Measurements from ENCODE around the gene PTPN23. TPM values are rescaled to one million over a fixed set of nuclear protein-coding genes. Genes with fewer than 3 reads are reported as not detected.

Gene PTPN23
- total and polyA plus RNA-seq, 2 of the 13 experiments (the other 11 are each of a cell fraction or from before 2014, with no cell fraction given), result 2.3 to 3.7 TPM

DNA sequence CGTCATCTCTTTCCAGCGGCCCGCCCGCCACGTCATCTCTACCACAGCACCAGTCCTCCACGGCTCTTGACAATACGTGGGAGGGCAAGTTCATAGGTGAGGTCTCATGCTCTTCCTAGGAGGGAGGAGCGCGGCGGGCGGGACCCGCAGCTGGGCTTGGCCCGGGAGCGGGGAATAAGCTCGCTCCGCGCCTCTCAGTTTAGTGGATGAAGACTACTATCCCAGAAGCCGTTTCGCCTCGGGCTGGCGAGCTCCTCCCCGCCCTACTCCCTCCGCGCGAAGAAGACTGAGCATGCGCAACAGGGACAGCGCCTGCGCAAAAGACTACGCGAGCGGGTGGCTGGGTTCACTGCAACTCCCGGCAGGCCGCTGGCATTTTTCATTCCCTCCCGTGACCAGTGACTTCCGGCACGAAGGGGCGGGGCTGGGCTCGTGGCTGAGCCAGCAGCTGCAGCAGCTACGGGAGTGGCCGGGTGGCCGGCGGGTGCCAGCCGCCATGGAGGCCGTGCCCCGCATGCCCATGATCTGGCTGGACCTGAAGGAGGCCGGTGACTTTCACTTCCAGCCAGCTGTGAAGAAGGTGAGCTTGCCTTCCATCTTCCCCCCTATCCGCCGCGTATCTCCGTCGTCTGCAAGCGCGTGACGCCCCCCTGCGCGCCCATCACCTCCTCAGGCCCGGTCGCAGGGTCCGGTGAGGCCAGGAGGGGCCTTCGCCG is at the start of gene PTPN23 (continued):
- TF ChIP-seq DRAP1 (CRISPR knock-in tag; IDR thresholded peaks at IDR 0.05), result peak; percentile 89
- TF ChIP-seq AGO2 (optimal IDR thresholded peaks at IDR 0.05; ENCODE audit: low read depth, low read length), result peak; percentile 87
- peak; percentile 76 for TF ChIP-seq PHF20 (CRISPR knock-in tag; IDR thresholded peaks at IDR 0.05)
- no peak for TF ChIP-seq ZNF773 (CRISPR knock-in tag; IDR thresholded peaks at IDR 0.05; ENCODE audit: borderline replicate concordance)
- peak; percentile 16 for TF ChIP-seq ZNF703 (CRISPR knock-in tag; IDR thresholded peaks at IDR 0.05; ENCODE audit: borderline replicate concordance)
- TF ChIP-seq HNRNPL (IDR thresholded peaks at IDR 0.05; ENCODE audit: low read depth, low read length), result peak; percentile 80; the same call in 1 of the 2 replicates
- TF ChIP-seq MAFF (IDR thresholded peaks at IDR 0.05; ENCODE audit: low read depth, low read length), result no peak
- TF ChIP-seq ZNF878 (CRISPR knock-in tag; IDR thresholded peaks at IDR 0.05), result peak; percentile 90; the same call in 1 of the 2 replicates
- TF ChIP-seq NCOA1 (CRISPR knock-in tag; IDR thresholded peaks at IDR 0.05), result peak; percentile 88
- no peak for TF ChIP-seq SOX13 (IDR thresholded peaks at IDR 0.05)
- peak in 1 of 2 experiments; percentile 50; a peak in 1 of 4 replicates for TF ChIP-seq SOX13 (CRISPR knock-in tag; conservative IDR thresholded peaks at IDR 0.05 in 1 of 2, IDR thresholded peaks at IDR 0.05 in 1 of 2)
- TF ChIP-seq ZNF557 (CRISPR knock-in tag; IDR thresholded peaks at IDR 0.05), result no peak
- no peak for TF ChIP-seq ATF7 (IDR thresholded peaks at IDR 0.05)
- no peak for TF ChIP-seq ATF7 (CRISPR knock-in tag; IDR thresholded peaks at IDR 0.05)
- TF ChIP-seq FOXK2 (IDR thresholded peaks at IDR 0.05), result no peak
- peak; percentile 58 for TF ChIP-seq TAF1 (CRISPR knock-in tag; IDR thresholded peaks at IDR 0.05)
- TF ChIP-seq, protein P1, sequence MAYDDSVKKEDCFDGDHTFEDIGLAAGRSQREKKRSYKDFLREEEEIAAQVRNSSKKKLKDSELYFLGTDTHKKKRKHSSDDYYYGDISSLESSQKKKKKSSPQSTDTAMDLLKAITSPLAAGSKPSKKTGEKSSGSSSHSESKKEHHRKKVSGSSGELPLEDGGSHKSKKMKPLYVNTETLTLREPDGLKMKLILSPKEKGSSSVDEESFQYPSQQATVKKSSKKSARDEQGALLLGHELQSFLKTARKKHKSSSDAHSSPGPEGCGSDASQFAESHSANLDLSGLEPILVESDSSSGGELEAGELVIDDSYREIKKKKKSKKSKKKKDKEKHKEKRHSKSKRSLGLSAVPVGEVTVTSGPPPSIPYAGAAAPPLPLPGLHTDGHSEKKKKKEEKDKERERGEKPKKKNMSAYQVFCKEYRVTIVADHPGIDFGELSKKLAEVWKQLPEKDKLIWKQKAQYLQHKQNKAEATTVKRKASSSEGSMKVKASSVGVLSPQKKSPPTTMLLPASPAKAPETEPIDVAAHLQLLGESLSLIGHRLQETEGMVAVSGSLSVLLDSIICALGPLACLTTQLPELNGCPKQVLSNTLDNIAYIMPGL (CRISPR knock-in tag; IDR thresholded peaks at IDR 0.05; ENCODE audit: borderline replicate concordance in 1 of 2, low read depth in 1 of 2), result peak; percentile 32 to 64; a peak in 3 of 4 replicates
- TF ChIP-seq ARID2 (CRISPR knock-in tag; IDR thresholded peaks at IDR 0.05; ENCODE audit: borderline replicate concordance), result peak; percentile 44; the same call in 1 of the 2 replicates
- TF ChIP-seq ATF5 (CRISPR knock-in tag; IDR thresholded peaks at IDR 0.05; ENCODE audit: low read depth), result no peak
- peak; percentile 87; the same call in 1 of the 2 replicates for TF ChIP-seq ZBTB21 (CRISPR knock-in tag; IDR thresholded peaks at IDR 0.05)
- no peak; the same call in 1 of the 2 replicates for TF ChIP-seq ZBTB49 (CRISPR knock-in tag; IDR thresholded peaks at IDR 0.05; ENCODE audit: borderline replicate concordance)
- no peak for TF ChIP-seq PCBP2 (optimal IDR thresholded peaks at IDR 0.05; ENCODE audit: low read depth, low read length, poor library complexity, severe bottlenecking)

All from HepG2 (cell line).